Epithelial cell of esophagus (primary cell): ENCODE data around the gene NTM.

Source experiments
- DNase-seq: peaks from one replicate; pipeline ENCODE4 v3.0.0; 2010; ENCODE audit warnings: low read depth
- H3K4me3 ChIP-seq: 2 replicates; pipeline ENCODE4 v1.5.1; 2011; ENCODE audit warnings: mild to moderate bottlenecking, low read length, control low read depth
- TF ChIP-seq, protein P1 (sequence below): IDR thresholded peaks from 2 replicates; pipeline ENCODE4 v1.5.1; 2011; ENCODE audit warnings: low read depth, mild to moderate bottlenecking, low read length, control low read depth, inconsistent platforms; ENCODE audit not compliant: insufficient read depth; ENCODE audit errors: missing control alignments

Gene NTM

DNA sequence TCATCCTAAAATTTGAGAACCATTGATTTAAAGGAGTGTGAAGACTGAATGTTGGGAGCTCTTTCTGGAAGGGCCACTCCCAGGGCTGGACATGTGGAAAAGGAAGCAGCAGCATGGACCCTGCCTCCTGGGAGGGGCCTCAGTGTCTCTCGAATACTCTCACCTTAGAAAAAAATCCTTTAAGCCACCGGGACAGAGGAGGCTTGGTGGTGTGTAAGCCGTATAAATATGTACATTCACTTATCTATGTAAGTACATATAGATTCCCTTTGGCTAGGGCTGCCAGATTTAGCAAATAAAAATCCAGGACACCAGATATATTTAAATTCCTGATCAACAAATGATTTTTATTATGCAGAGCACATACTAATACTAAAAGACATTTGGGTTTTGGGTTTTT lies 17.6 kb downstream of the NTM start:
- TF ChIP-seq, protein P1, sequence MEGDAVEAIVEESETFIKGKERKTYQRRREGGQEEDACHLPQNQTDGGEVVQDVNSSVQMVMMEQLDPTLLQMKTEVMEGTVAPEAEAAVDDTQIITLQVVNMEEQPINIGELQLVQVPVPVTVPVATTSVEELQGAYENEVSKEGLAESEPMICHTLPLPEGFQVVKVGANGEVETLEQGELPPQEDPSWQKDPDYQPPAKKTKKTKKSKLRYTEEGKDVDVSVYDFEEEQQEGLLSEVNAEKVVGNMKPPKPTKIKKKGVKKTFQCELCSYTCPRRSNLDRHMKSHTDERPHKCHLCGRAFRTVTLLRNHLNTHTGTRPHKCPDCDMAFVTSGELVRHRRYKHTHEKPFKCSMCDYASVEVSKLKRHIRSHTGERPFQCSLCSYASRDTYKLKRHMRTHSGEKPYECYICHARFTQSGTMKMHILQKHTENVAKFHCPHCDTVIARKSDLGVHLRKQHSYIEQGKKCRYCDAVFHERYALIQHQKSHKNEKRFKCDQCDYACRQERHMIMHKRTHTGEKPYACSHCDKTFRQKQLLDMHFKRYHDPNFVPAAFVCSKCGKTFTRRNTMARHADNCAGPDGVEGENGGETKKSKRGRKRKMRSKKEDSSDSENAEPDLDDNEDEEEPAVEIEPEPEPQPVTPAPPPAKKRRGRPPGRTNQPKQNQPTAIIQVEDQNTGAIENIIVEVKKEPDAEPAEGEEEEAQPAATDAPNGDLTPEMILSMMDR = no peak
- no peak for DNase-seq
- no peak overlapping the region for H3K4me3 ChIP-seq

- TF ChIP-seq, protein P1 = no peak
- H3K4me3 ChIP-seq = no peak overlapping the region
- peak; percentile 68 for DNase-seq
Measured at GRCh38 chr11:131389582-131389981, 19.2 kb downstream of the NTM start.

GRCh38 chr11:131391176-131391575 lies 20.8 kb downstream of the NTM start:
- TF ChIP-seq, protein P1 = no peak
- DNase-seq = no peak
- H3K4me3 ChIP-seq = no peak overlapping the region

DNA sequence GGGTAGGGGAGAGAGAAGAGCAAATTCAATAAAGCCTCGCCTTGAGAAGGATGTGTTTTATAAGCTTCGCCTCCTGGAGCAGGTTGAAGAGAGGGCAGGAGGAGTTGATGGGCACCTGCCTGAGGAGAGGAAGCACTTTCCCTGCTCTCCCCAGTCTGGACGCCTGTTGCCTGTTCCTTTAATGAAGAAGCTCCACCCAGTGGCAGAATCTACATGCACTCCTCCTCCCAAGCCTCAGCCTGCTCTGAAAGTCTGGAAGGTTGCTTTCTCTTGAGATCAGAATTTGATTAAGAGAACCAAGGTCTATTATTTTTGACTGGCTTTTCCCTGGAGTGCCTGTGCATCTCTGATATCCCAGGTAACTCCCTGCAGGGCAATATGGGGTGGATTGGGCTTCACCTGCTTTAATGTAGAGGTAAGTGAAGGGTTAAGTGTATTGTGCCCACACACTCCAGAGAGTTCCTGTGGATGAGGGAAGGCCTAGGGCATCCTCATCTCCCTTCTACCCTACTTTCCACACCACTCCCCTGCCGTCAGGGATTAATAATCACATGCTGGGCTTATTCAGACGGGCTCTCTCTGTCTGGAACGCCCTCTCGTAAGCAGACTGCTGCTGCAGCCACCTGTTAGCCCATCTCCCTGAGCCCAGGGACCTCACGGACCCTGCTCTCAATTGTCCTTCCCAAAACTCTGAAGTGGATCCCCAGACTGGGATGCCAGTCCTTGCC lies 22.3 kb downstream of the NTM start:
- H3K4me3 ChIP-seq = no peak overlapping the region
- peak; percentile 4 for DNase-seq
- TF ChIP-seq, protein P1 = peak; percentile 28

DNA sequence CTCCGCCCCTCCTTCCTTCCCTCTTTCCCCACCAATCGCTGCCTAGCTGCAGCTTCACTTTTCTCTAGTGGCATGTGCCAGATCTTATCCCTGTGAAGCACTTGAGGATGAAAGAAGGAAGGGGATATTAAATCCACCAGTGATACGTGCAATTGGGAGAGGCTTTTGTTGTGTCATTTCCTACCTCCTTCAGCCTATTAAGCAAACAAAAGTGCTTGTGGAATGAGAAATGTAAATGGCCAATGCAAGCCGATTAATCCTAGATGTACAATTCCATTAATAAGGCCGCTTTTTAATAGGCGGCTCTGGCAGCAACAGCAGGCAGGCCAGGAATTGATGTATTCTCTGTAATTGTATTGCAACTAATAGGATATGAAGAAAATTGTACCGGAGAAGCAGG lies 23.3 kb downstream of the NTM start:
- DNase-seq = no peak
- TF ChIP-seq, protein P1 = no peak
- no peak overlapping the region for H3K4me3 ChIP-seq

DNA sequence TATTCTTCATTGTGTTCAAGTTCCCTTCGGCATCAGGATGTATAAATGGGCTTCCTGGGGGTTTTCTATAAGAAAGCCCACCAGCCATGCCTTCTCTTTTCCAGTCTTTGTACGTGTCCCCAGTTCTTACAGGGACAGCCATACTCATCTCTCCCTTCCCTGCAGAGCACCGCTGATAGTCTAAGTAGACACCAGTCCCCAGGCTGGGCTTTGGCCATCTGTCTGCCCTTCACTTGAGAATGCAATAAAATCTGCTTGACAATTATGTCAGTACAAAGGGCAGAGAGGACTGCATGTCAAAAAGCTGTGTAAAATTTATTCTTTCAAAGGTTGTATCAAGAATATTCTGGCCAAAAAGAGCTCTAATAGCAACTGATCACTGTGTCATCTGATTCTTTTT lies 27.3 kb downstream of the NTM start:
- TF ChIP-seq, protein P1 = no peak
- DNase-seq = no peak

DNA sequence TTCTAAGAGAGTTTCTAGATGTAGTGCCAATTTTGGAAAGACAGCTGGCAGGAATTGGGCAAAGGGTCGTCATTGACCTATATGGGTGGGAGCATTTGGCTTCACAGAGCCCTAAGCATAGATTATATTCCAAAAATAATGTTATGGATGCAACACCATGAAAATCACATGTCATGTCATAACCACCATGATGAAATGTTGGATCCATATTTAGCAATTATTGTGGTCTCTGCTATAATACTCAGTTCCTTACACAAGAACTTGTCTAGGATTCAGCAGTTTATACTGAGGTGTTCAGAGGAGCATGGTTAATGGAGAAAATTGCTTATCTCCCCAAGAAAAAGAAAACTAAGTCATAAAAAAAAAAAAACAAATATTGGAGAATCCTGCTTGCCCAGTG lies 31.6 kb downstream of the NTM start:
- H3K4me3 ChIP-seq = no peak overlapping the region
- TF ChIP-seq, protein P1 = no peak
- DNase-seq = no peak

More for the DNA sequence above, 27.3 kb downstream of the NTM start:
- no peak overlapping the region for H3K4me3 ChIP-seq
